AG04450 (cell line): ENCODE results near the gene HDGFL3. TPM values are rescaled to one million over a fixed set of nuclear protein-coding genes. Genes with fewer than 3 reads are reported as not detected.
"Not testable (repeated sequence)": the region's sequence is repeated elsewhere in the genome, so short reads cannot be mapped to it uniquely, and the experiment has no call there.

ENCODE experiments used
- CTCF ChIA-PET: fragments of 300-600, 350-600 bp; formaldehyde crosslinking; extraction: SDS; loops from one replicate; lab custom pipeline; 2022; ENCODE audit warnings: antibody characterized with exemption, inconsistent platforms; lab: Charles Lee
- POLR2A ChIA-PET: fragments of 350-600 bp; formaldehyde crosslinking; extraction: SDS; loops from one replicate; lab custom pipeline; 2021; ENCODE audit warnings: antibody characterized with exemption, inconsistent platforms; lab: Yijun Ruan, JAX
- DNase-seq: peaks from one replicate; pipeline ENCODE4 v3.0.0-alpha.2; 2011; ENCODE audit warnings: low read depth, low spot score
- H3K27ac ChIP-seq: one replicate; pipeline ENCODE4 v1.5.1; 2012; ENCODE audit warnings: low read depth, low read length, control low read depth
- H3K27me3 ChIP-seq: one replicate; pipeline ENCODE4 v1.6.0; 2012; ENCODE audit warnings: low read length; ENCODE audit not compliant: control insufficient read depth, insufficient read depth
- H3K4me3 ChIP-seq: 2 replicates; pipeline ENCODE4 v1.5.1; 2011; ENCODE audit warnings: mild to moderate bottlenecking, low read depth, low read length, control low read depth
- H3K9me3 ChIP-seq: 2 replicates; pipeline ENCODE4 v1.5.1; 2012; ENCODE audit warnings: low read length; ENCODE audit not compliant: control insufficient read depth, insufficient read depth
- polyA plus RNA-seq: library from polyadenylated mRNA; depleted of rRNA; stranded (reverse); fragments of >200 nt; gene quantifications from 2 replicates; pipeline ENCODE4 v1.2.3, GENCODE V29; 2011
- TF ChIP-seq, protein P1 (sequence below): IDR thresholded peaks from 2 replicates; pipeline ENCODE4 v1.5.1; 2011; ENCODE audit warnings: low read depth, low read length, control low read depth, inconsistent platforms

HDGFL3 gene
- polyA plus RNA-seq, 1 experiment: 71.6 TPM

DNA sequence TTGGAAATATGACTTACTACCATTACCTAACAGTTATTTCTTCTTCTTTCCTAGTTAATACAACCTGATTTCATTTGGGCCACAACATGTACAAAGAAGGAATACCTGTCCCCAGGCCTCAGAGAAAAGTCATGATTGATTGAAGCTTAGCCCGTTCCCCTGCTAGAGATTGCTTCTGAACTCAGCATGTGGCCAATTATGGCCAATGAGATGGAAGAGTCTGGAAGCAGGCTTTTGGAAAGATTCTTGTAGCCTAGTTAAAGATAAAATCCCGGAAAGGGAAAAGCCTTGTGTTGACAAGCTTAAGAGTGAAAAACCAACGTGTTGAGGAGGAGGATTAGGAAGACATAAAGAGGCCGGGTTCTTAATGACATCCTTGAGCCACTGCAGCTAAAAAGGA is 117.2 kb downstream of the HDGFL3 start:
- no peaks in the 10 kb centered on the region for H3K27me3 ChIP-seq
- CTCF ChIA-PET: no interaction called here

DNA sequence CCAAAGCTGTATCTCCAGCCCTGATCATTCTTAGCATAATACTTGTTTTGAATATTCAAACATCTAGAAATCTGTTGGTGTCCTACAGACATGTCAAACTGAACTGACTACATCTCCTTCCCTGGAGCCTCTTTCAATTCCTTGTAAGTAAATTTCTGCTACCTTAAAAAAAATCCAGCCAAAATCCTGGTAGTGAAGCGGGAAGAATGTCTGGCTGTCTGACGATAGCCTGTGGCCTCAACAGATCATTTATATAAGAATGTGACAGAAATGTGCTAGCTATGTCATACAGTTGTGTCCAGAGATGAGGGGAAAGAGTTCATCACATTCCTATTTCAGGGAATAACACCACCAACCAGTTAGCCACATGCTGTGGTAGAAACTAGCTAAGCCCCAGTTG is 118.7 kb downstream of the HDGFL3 start:
- Histone ChIP-seq H3K9me3 (no peaks in the 10 kb centered on the region), H3K4me3 (no peak overlapping the region), H3K27ac (no peak overlapping the region), H3K27me3 (no peaks in the 10 kb centered on the region)
- DNase-seq: no peak
- TF ChIP-seq, protein P1, sequence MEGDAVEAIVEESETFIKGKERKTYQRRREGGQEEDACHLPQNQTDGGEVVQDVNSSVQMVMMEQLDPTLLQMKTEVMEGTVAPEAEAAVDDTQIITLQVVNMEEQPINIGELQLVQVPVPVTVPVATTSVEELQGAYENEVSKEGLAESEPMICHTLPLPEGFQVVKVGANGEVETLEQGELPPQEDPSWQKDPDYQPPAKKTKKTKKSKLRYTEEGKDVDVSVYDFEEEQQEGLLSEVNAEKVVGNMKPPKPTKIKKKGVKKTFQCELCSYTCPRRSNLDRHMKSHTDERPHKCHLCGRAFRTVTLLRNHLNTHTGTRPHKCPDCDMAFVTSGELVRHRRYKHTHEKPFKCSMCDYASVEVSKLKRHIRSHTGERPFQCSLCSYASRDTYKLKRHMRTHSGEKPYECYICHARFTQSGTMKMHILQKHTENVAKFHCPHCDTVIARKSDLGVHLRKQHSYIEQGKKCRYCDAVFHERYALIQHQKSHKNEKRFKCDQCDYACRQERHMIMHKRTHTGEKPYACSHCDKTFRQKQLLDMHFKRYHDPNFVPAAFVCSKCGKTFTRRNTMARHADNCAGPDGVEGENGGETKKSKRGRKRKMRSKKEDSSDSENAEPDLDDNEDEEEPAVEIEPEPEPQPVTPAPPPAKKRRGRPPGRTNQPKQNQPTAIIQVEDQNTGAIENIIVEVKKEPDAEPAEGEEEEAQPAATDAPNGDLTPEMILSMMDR: no peak
- ChIA-PET POLR2A (no interaction called here), CTCF (no interaction called here)

More for the DNA sequence above, 117.2 kb downstream of the HDGFL3 start:
- Histone ChIP-seq H3K4me3 (no peak overlapping the region), H3K9me3 (no peaks in the 10 kb centered on the region), H3K27ac (no peak overlapping the region)
- POLR2A ChIA-PET: no interaction called here
- no peak for DNase-seq
- TF ChIP-seq, protein P1: no peak

DNA sequence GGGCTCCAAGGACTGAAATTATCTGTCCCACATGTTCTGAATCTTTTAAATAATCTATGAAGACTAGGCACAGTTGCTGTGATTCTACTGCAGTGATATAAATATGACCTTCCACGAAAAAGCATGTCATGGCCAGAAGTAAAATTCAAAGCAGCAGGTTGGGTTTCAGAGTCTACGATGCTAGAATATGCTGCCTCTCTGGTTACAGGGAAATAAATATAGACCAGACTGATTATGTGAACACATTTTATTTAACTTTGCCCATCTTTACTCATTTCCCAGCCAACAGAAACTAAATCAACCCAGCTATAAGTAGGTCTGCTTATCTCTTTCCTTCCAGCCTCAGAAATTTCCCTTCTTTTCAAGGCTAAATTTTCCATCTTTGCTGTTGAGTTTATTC is 120.0 kb downstream of the HDGFL3 start:
- Histone ChIP-seq H3K9me3 (no peaks in the 10 kb centered on the region), H3K27me3 (peaks cover 5% of the 10 kb centered on the region), H3K27ac (no peak overlapping the region), H3K4me3 (no peak overlapping the region)
- no peak for DNase-seq
- TF ChIP-seq, protein P1: no peak
- POLR2A ChIA-PET: no interaction called here
- CTCF ChIA-PET: no interaction called here

DNA sequence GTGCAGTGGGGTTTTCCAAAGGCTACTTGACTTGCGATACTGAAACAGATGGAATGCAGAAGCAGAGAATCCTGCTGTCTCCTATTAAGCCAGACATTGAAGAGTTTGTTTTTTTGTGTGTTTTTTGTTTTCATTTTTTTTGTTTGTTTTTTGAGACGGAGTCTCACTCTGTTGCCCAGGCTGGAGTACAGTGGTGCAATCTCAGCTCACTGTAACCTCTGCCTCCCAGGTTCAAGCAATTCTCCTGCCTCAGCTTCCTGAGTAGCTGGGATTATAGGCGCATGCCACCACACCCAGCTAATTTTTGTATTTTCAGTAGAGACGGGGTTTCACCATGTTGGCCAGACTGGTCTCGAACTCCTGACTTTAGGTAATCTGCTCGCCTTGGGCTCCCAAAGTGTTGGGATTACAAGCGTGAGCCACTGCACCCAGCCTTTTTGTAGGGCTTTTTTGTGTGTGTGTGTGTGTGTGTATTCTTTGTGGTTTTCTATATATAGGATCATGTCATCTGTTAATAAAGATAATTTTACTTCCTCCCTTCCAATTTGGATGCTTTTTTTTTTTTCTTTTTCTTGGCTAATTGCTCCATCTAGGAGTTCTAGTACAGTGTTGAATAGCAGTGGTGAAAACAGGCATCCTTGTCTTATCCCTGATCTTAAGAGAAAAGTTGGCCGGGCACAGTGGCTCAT is 121.6 kb downstream of the HDGFL3 start:
- POLR2A ChIA-PET, H3K4me3 ChIP-seq, DNase-seq, CTCF ChIA-PET, H3K9me3 ChIP-seq, H3K27ac ChIP-seq, H3K27me3 ChIP-seq: not testable (repeated sequence)

DNA sequence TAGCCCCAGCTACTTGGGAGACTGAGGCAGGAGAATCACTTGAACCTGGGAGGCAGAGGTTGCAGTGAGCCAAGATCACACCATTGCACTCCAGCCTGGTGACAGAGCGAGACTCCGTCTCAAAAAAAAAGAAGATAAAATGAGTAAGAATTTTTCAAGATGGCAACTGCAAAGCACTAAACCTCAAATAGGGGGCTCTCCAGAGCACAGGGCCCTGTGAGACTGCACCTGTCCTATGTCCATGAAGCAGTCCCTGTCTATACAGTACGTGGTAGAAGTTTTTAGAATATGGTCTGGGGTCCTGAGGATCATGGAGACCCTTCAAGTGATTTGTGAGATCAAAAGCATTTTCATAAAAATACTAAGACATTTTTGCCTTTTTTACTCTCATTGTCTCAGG is 122.2 kb downstream of the HDGFL3 start:
- H3K4me3 ChIP-seq, H3K9me3 ChIP-seq, H3K27ac ChIP-seq, H3K27me3 ChIP-seq, POLR2A ChIA-PET, CTCF ChIA-PET, DNase-seq: not testable (repeated sequence)

DNA sequence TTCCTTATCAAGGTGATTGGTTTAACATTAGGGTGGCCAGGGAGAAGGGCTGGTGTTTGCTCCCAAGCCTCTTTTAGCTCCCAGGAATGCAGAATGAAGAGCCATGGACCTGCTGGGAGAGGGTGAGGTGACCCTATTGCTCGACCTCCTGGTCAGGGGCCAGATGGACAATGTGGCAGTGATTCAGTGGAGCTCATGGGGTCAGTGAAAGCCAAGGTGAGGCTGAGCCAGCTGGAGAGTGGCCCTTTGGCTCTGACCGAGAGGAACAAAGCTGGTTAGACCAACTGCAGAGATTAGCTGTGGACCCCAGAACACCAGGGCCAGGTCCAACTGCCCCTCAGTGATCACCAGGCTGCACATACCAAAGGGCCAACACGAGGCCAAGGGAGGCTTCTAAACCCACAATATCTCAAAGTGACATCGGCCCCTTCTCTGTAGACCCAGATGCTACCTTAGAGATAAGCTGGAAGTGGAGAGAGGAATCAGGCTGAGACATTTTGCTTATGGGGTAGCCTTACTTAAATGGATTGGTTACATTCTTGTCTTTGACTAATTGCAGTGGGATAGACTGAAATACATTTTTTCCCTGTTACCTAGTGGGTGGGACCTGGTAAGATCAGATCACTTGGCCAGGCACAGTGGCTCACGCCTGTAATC is 124.8 kb downstream of the HDGFL3 start:
- Histone ChIP-seq H3K27me3 (peaks cover 14% of the 10 kb centered on the region), H3K27ac (no peak overlapping the region), H3K9me3 (no peaks in the 10 kb centered on the region), H3K4me3 (no peak overlapping the region)
- POLR2A ChIA-PET: no interaction called here
- DNase-seq: no peak
- CTCF ChIA-PET: no interaction called here
- TF ChIP-seq, protein P1: no peak
